Natural killer cell (primary cell): Measurements from ENCODE around the gene MARCHF10. TPM values are rescaled to one million over a fixed set of nuclear protein-coding genes. Genes with fewer than 3 reads are reported as not detected.
A peak's percentile ranks its signal among the peaks of the same experiment; 100 is the strongest.

Experiments
- ATAC-seq, 3 donors: fragments of 150-1000 bp in 2 of 3; fragments of 200-7000 bp in 1 of 3; cut with Tn5 transposase; 1 replicate in 1 of 3; 2 replicates in 2 of 3; pipeline ENCODE4 v1.10.0; 2021; ENCODE audit warnings: mild to moderate bottlenecking in 2 of 3, moderate library complexity in 2 of 3
- DNase-seq, 2 donors: peaks; one replicate each; pipeline versions ENCODE4 v3.0.0 to v3.0.0-alpha.2; 2013 to 2021; ENCODE audit warnings: mixed read lengths in 1 of 2
- H3K27ac ChIP-seq: one replicate; pipeline ENCODE4 v1.5.1; 2013; ENCODE audit warnings: mild to moderate bottlenecking, low read length
- H3K27me3 ChIP-seq: one replicate; pipeline ENCODE4 v1.6.1; 2013; ENCODE audit warnings: low read length; ENCODE audit not compliant: control insufficient read depth, insufficient read depth
- H3K36me3 ChIP-seq: one replicate; pipeline ENCODE4 v1.6.1; 2013; ENCODE audit warnings: low read length; ENCODE audit not compliant: control insufficient read depth, insufficient read depth
- H3K4me1 ChIP-seq: one replicate; pipeline ENCODE4 v1.6.1; 2013; ENCODE audit warnings: low read length; ENCODE audit not compliant: control insufficient read depth, insufficient read depth
- H3K4me3 ChIP-seq: one replicate; pipeline ENCODE4 v1.5.1; 2013; ENCODE audit warnings: low read length
- H3K9me3 ChIP-seq: one replicate; pipeline ENCODE4 v1.6.1; 2013; ENCODE audit warnings: low read length; ENCODE audit not compliant: control insufficient read depth, insufficient read depth
- H3K27ac Mint-ChIP-seq, 2 donors: one replicate each; pipeline ENCODE4 v1.8.0; 2022; ENCODE audit warnings: mild to moderate bottlenecking in 2 of 2, mixed read lengths in 2 of 2, moderate library complexity in 1 of 2
- H3K27me3 Mint-ChIP-seq, 2 donors: one replicate each; pipeline ENCODE4 v1.8.0; 2022; ENCODE audit warnings: low read depth in 2 of 2, mixed read lengths in 2 of 2
- H3K36me3 Mint-ChIP-seq: one replicate; pipeline ENCODE4 v1.8.0; 2022; ENCODE audit warnings: mixed read lengths
- H3K4me1 Mint-ChIP-seq, 2 donors: one replicate each; pipeline ENCODE4 v1.8.0; 2022; ENCODE audit warnings: mixed read lengths in 2 of 2
- H3K4me3 Mint-ChIP-seq: one replicate; pipeline ENCODE4 v1.8.0; 2022; ENCODE audit warnings: mild to moderate bottlenecking, moderate library complexity, mixed read lengths
- H3K9me3 Mint-ChIP-seq, 2 donors: one replicate each; pipeline ENCODE4 v1.8.0; 2022; ENCODE audit warnings: mixed read lengths in 2 of 2
- WGBS: methylation state at CpG from one replicate; pipeline ENCODE4 v1.1.7; 2013; ENCODE audit warnings: missing lambda C conversion rate; ENCODE audit not compliant: insufficient coverage; 5-methylcytosine and 5-hydroxymethylcytosine counted together
- intact Hi-C: fragments of 100-400 bp; cut with micrococcal nuclease; formaldehyde crosslinking; loops from one replicate; pipeline ENCODE4 v1.14.2; 2022
- total RNA-seq, 4 donors: library from RNA; stranded (reverse); fragments of 120-200 nt in 1 of 4; gene quantifications; one replicate each; pipeline versions ENCODE4 v1.2.3 to v1.2.4, GENCODE V29; 2013 to 2022
- TF ChIP-seq, protein P1 (sequence below): fragments of 200-600 bp; IDR thresholded peaks from one replicate; pipeline ENCODE4 v1.8.0; 2022; ENCODE audit warnings: antibody characterized with exemption

The MARCHF10 gene
- total RNA-seq, 3 donors from 2014 or later (not counting 1 experiment from before 2014, with no cell fraction given): 0.35 to 1.2 (median 0.40) TPM

DNA sequence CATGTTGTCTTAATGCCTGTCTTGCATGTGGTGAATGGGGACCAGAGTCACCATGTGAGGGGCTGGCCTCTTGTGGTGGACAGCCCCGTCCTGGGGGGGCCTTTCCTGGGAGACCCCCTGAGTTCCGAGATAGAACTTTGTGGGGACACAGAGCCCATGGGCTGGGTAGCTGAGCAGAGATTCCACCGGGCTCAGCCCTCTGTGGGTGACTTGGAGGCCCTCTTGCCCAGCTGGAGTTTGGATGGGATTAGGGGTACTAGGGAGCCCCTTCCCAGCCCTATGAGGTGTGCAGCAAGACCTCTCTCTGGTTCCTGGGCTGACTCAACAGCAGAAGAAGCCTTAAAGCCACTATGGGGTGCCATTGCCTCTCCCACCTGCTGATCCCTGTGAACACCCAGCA is 142.5 kb downstream of the MARCHF10 start:
- DNase-seq: no peak
- Histone ChIP-seq H3K9me3 (no peaks in the 10 kb centered on the region), H3K4me1 (no peaks in the 10 kb centered on the region), H3K36me3 (no peaks in the 10 kb centered on the region), H3K27me3 (no peaks in the 10 kb centered on the region), H3K4me3 (no peak overlapping the region), H3K27ac (no peak overlapping the region)
- H3K36me3 Mint-ChIP-seq: peaks cover 11% of the 10 kb centered on the region
- H3K4me1 Mint-ChIP-seq: peaks cover 0 to 6% of the 10 kb centered on the region in 2 donors
- peaks cover 2 to 6% of the 10 kb centered on the region in 2 donors for H3K9me3 Mint-ChIP-seq
- intact Hi-C loops: no loop called here
- 88% methylated on average over 3 of the region's 3 CpGs for WGBS
- TF ChIP-seq, protein P1, sequence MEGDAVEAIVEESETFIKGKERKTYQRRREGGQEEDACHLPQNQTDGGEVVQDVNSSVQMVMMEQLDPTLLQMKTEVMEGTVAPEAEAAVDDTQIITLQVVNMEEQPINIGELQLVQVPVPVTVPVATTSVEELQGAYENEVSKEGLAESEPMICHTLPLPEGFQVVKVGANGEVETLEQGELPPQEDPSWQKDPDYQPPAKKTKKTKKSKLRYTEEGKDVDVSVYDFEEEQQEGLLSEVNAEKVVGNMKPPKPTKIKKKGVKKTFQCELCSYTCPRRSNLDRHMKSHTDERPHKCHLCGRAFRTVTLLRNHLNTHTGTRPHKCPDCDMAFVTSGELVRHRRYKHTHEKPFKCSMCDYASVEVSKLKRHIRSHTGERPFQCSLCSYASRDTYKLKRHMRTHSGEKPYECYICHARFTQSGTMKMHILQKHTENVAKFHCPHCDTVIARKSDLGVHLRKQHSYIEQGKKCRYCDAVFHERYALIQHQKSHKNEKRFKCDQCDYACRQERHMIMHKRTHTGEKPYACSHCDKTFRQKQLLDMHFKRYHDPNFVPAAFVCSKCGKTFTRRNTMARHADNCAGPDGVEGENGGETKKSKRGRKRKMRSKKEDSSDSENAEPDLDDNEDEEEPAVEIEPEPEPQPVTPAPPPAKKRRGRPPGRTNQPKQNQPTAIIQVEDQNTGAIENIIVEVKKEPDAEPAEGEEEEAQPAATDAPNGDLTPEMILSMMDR: no peak
- peaks cover 0 to 11% of the 10 kb centered on the region in 2 donors for H3K27me3 Mint-ChIP-seq
- no peak overlapping the region for H3K27ac Mint-ChIP-seq
- ATAC-seq: no peak
- no peak overlapping the region for H3K4me3 Mint-ChIP-seq

DNA sequence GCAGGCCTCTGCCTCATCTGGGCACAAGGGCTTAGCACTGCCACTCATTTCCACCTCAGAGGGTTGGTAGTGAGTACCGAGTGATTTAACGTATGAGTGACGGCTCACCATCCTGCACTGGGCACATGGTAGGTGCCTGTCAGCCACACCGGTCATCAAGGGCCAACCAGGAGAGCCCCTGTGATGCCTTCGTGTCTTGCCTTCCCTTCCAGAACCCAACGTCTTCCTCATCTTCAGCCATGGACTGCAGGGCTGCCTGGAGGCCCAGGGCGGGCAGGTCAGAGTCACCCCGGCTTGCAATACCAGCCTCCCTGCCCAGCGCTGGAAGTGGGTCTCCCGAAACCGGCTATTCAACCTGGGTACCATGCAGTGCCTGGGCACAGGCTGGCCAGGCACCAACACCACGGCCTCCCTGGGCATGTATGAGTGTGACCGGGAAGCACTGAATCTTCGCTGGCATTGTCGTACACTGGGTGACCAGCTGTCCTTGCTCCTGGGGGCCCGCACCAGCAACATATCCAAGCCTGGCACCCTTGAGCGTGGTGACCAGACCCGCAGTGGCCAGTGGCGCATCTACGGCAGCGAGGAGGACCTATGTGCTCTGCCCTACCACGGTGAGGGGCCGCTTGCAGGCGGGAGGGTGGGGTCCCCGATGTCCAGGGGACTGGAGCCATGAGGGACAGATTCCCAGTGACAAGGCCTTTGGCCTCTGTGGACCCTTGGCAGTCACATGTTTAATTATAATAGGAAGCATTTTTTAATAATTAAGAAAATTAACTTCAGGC is 143.6 kb downstream of the MARCHF10 start:
- no peak overlapping the region for H3K27ac Mint-ChIP-seq
- Histone ChIP-seq H3K9me3 (no peaks in the 10 kb centered on the region), H3K4me1 (no peaks in the 10 kb centered on the region), H3K4me3 (no peak overlapping the region), H3K36me3 (no peaks in the 10 kb centered on the region), H3K27ac (no peak overlapping the region), H3K27me3 (no peaks in the 10 kb centered on the region)
- H3K4me3 Mint-ChIP-seq: no peak overlapping the region
- DNase-seq: no peak
- no peak for ATAC-seq
- peaks cover 0 to 6% of the 10 kb centered on the region in 2 donors for H3K4me1 Mint-ChIP-seq
- TF ChIP-seq, protein P1: no peak
- WGBS: 90% methylated on average over 25 of the region's 25 CpGs
- peaks cover 2 to 7% of the 10 kb centered on the region in 2 donors for H3K9me3 Mint-ChIP-seq
- intact Hi-C loops: no loop called here
- peaks cover 12% of the 10 kb centered on the region for H3K36me3 Mint-ChIP-seq
- H3K27me3 Mint-ChIP-seq: peaks cover 0 to 15% of the 10 kb centered on the region in 2 donors

DNA sequence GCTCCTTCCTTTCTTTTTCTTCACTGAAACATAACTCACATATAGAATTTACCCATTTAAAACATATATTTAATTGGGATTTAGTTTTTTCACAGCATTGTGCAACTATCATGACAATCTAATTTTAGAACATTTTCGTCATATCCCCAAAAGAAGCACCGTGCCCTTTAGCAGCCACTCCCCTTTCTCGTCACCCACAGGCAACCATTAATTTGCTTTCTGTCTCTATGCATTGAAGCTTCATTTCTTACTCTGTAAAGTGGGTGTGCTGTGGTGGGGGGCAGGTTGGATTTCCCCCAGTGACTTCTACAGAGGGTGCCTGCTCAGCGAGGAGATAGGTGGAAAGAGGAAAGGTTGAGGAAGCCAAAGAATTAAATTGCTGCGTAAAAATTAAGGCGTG is 144.8 kb downstream of the MARCHF10 start:
- ATAC-seq (peak in 1 of 3 donors; percentile 30), DNase-seq (no peak)
- no peak overlapping the region for H3K27ac ChIP-seq
- no peaks in the 10 kb centered on the region for H3K36me3 ChIP-seq
- 71% methylated on average over 6 of the region's 6 CpGs for WGBS
- H3K4me3 ChIP-seq: no peak overlapping the region
- no peaks in the 10 kb centered on the region for H3K4me1 ChIP-seq
- no peaks in the 10 kb centered on the region for H3K9me3 ChIP-seq
- intact Hi-C loops: no loop called here
- H3K27me3 Mint-ChIP-seq: peaks cover 0 to 18% of the 10 kb centered on the region in 2 donors
- TF ChIP-seq, protein P1: no peak
- peaks cover 0 to 6% of the 10 kb centered on the region in 2 donors for H3K4me1 Mint-ChIP-seq
- no peak overlapping the region for H3K27ac Mint-ChIP-seq
- peaks cover 12% of the 10 kb centered on the region for H3K36me3 Mint-ChIP-seq
- peaks cover 2 to 7% of the 10 kb centered on the region in 2 donors for H3K9me3 Mint-ChIP-seq
- no peaks in the 10 kb centered on the region for H3K27me3 ChIP-seq
- H3K4me3 Mint-ChIP-seq: no peak overlapping the region
